ENCODE results near the gene TAP2.

DNA sequence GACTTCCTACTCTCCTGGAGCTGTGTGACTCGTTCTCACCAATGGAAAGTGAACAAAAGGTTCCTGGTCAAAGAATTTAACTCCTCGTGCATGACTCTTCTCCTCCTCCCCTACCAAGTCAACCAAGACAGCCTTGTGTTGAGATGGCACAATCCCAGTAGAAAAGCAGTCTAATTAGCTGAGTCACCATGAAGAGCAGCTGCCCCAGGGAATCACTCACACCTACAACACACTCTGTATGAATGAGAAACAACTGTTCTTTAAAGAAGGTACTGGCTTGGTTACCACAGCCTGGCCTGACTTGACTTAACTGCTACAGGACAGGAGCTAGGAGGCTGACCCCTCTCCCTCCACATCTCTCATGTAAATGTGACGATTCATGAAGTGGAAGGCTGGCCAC is 18.8 kb downstream of the TAP2 start:
- no peak for TF ChIP-seq POLR2A (IDR thresholded peaks at IDR 0.05)
- TF ChIP-seq, protein P1, sequence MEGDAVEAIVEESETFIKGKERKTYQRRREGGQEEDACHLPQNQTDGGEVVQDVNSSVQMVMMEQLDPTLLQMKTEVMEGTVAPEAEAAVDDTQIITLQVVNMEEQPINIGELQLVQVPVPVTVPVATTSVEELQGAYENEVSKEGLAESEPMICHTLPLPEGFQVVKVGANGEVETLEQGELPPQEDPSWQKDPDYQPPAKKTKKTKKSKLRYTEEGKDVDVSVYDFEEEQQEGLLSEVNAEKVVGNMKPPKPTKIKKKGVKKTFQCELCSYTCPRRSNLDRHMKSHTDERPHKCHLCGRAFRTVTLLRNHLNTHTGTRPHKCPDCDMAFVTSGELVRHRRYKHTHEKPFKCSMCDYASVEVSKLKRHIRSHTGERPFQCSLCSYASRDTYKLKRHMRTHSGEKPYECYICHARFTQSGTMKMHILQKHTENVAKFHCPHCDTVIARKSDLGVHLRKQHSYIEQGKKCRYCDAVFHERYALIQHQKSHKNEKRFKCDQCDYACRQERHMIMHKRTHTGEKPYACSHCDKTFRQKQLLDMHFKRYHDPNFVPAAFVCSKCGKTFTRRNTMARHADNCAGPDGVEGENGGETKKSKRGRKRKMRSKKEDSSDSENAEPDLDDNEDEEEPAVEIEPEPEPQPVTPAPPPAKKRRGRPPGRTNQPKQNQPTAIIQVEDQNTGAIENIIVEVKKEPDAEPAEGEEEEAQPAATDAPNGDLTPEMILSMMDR (IDR thresholded peaks at IDR 0.05) = no peak

All from prostate gland (tissue), 2 donors.